Measurements from ENCODE around the gene CALML5.

Gene CALML5

DNA sequence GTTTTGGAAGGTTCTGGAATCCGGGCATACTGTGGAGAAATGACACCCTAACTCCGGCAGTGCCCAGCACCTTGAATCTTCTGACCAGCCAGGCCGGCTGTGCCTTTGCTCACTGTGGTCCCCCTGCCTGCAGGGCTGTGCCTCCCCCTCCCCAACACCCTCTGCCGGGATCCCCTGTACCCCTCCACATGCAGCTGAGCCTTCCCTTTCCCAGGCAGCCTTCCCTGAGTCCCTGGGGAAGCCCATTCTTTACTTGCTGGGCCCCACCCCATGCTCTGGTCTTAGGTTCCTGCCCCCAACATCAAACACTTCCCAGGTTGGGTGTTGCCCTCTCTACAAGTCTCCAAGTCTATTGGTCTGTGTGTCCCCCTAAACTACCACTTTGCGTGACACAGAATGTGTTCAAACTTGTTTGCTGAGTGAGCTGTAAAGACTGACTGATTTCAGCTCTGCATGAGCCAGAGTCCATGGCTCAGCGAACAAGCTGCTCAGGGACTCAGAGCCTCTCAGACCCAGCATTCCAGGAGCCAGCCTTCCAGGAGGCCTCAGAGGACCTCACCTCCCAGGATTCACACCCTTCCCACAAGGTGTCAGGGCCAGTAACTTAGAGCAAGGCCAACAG is 31.6 kb downstream of the CALML5 start:
- H3K27me3 ChIP-seq (ENCODE audit: low read depth, low read length): no peaks in the 10 kb centered on the region
- H3K4me1 ChIP-seq (ENCODE audit: low read length): no peaks in the 10 kb centered on the region
- H3K9me3 ChIP-seq (ENCODE audit: insufficient read depth, low read length): no peaks in the 10 kb centered on the region
- no peaks in the 10 kb centered on the region for H4K20me1 ChIP-seq (ENCODE audit: insufficient read depth, low read length)
- H3K9ac ChIP-seq (ENCODE audit: low read length): no peak overlapping the region
- no peak overlapping the region for H2AFZ ChIP-seq (ENCODE audit: low read depth, low read length)
- H3K36me3 ChIP-seq (replicated peaks; ENCODE audit: low read depth, low read length): no peaks in the 10 kb centered on the region
- H3K79me2 ChIP-seq (ENCODE audit: low read length): no peaks in the 10 kb centered on the region
- TF ChIP-seq, protein P1, sequence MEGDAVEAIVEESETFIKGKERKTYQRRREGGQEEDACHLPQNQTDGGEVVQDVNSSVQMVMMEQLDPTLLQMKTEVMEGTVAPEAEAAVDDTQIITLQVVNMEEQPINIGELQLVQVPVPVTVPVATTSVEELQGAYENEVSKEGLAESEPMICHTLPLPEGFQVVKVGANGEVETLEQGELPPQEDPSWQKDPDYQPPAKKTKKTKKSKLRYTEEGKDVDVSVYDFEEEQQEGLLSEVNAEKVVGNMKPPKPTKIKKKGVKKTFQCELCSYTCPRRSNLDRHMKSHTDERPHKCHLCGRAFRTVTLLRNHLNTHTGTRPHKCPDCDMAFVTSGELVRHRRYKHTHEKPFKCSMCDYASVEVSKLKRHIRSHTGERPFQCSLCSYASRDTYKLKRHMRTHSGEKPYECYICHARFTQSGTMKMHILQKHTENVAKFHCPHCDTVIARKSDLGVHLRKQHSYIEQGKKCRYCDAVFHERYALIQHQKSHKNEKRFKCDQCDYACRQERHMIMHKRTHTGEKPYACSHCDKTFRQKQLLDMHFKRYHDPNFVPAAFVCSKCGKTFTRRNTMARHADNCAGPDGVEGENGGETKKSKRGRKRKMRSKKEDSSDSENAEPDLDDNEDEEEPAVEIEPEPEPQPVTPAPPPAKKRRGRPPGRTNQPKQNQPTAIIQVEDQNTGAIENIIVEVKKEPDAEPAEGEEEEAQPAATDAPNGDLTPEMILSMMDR (IDR thresholded peaks at IDR 0.05; ENCODE audit: low read depth, low read length): no peak
- no peak for TF ChIP-seq EZH2phosphoT487 (IDR thresholded peaks at IDR 0.05; ENCODE audit: low read depth)
- no peak overlapping the region for H3K4me2 ChIP-seq (ENCODE audit: low read length)
- no peak overlapping the region for H3K4me3 ChIP-seq (ENCODE audit: low read length)
- no peak overlapping the region for H3K27ac ChIP-seq (ENCODE audit: low read length)

GRCh38 chr10:5467207-5467535 is 32.2 kb downstream of the CALML5 start:
- Histone ChIP-seq H3K4me2 (ENCODE audit: low read length) (no peak overlapping the region), H3K79me2 (ENCODE audit: low read length) (no peaks in the 10 kb centered on the region), H3K9ac (ENCODE audit: low read length) (no peak overlapping the region), H3K4me1 (ENCODE audit: low read length) (no peaks in the 10 kb centered on the region), H3K9me3 (ENCODE audit: insufficient read depth, low read length) (no peaks in the 10 kb centered on the region), H3K4me3 (ENCODE audit: low read length) (no peak overlapping the region), H2AFZ (ENCODE audit: low read depth, low read length) (no peak overlapping the region), H3K36me3 (replicated peaks; ENCODE audit: low read depth, low read length) (no peaks in the 10 kb centered on the region), H3K27me3 (ENCODE audit: low read depth, low read length) (no peaks in the 10 kb centered on the region), H3K27ac (ENCODE audit: low read length) (no peak overlapping the region), H4K20me1 (ENCODE audit: insufficient read depth, low read length) (no peaks in the 10 kb centered on the region)
- TF ChIP-seq, protein P1 (IDR thresholded peaks at IDR 0.05; ENCODE audit: low read depth, low read length): no peak
- no peak for TF ChIP-seq EZH2phosphoT487 (IDR thresholded peaks at IDR 0.05; ENCODE audit: low read depth)

DNA sequence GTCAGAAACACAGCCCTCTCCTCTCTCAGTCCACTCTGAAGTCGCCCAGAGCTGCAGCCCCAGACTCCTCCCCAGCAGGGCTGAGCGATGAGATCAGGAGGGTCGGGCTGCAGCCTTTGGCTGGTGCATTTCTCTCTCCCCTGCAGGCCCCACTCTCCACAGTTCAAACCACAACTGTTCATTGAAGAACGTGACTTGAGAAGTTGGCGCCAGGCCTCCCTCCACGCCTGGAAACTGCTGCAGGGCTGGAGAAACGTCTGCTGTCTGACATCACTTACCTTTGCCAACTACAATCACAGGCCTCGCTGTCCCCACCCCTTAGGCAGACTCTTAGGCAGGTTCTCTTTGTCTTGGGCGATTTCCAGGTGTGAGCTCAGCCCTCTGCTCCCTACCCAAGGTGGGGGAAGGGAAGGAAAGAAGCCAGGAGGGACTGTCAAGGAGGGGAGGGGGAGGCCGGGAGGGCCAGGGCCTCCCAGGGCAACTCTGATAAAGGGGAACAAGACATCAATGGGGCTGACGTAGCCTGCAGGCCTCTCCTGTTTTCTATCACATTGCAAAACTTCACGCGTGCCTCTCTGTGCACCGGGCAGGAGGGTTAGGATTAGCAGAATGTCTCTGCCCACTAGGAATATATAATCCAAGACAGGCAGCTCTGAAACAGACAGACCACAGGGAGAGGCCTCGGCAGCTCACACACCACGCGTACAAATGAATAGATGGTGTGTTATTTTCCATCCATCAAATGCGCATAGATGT is 32.7 kb downstream of the CALML5 start:
- Histone ChIP-seq H3K4me1 (ENCODE audit: low read length) (no peaks in the 10 kb centered on the region), H3K4me3 (ENCODE audit: low read length) (no peak overlapping the region), H2AFZ (ENCODE audit: low read depth, low read length) (no peak overlapping the region), H3K9me3 (ENCODE audit: insufficient read depth, low read length) (no peaks in the 10 kb centered on the region), H3K9ac (ENCODE audit: low read length) (no peak overlapping the region), H3K27me3 (ENCODE audit: low read depth, low read length) (no peaks in the 10 kb centered on the region), H3K79me2 (ENCODE audit: low read length) (no peaks in the 10 kb centered on the region), H3K27ac (ENCODE audit: low read length) (no peak overlapping the region), H3K4me2 (ENCODE audit: low read length) (no peak overlapping the region), H3K36me3 (replicated peaks; ENCODE audit: low read depth, low read length) (no peaks in the 10 kb centered on the region), H4K20me1 (ENCODE audit: insufficient read depth, low read length) (no peaks in the 10 kb centered on the region)
- TF ChIP-seq, protein P1 (IDR thresholded peaks at IDR 0.05; ENCODE audit: low read depth, low read length): no peak
- no peak for TF ChIP-seq EZH2phosphoT487 (IDR thresholded peaks at IDR 0.05; ENCODE audit: low read depth)

- H3K9me3 ChIP-seq (ENCODE audit: insufficient read depth, low read length): no peaks in the 10 kb centered on the region
- no peak overlapping the region for H3K27ac ChIP-seq (ENCODE audit: low read length)
- no peak overlapping the region for H3K9ac ChIP-seq (ENCODE audit: low read length)
- no peaks in the 10 kb centered on the region for H3K79me2 ChIP-seq (ENCODE audit: low read length)
- H3K27me3 ChIP-seq (ENCODE audit: low read depth, low read length): no peaks in the 10 kb centered on the region
- TF ChIP-seq, protein P1 (IDR thresholded peaks at IDR 0.05; ENCODE audit: low read depth, low read length): no peak
- TF ChIP-seq EZH2phosphoT487 (IDR thresholded peaks at IDR 0.05; ENCODE audit: low read depth): no peak
- H3K4me2 ChIP-seq (ENCODE audit: low read length): no peak overlapping the region
- no peak overlapping the region for H2AFZ ChIP-seq (ENCODE audit: low read depth, low read length)
- H4K20me1 ChIP-seq (ENCODE audit: insufficient read depth, low read length): no peaks in the 10 kb centered on the region
- no peaks in the 10 kb centered on the region for H3K36me3 ChIP-seq (replicated peaks; ENCODE audit: low read depth, low read length)
- H3K4me1 ChIP-seq (ENCODE audit: low read length): no peaks in the 10 kb centered on the region
- no peak overlapping the region for H3K4me3 ChIP-seq (ENCODE audit: low read length)
Measured at GRCh38 chr10:5465976-5466450, 33.4 kb downstream of the CALML5 start.
